Measurements from ENCODE around the gene CPEB3.

CPEB3 gene

GRCh38 chr10:92274071-92274470, 16.8 kb downstream of the CPEB3 start:
- FAIRE-seq: no peak
- no peak for DNase-seq (ENCODE audit: insufficient read length, low spot score)
- no peak for TF ChIP-seq SPI1 (IDR thresholded peaks at IDR 0.05; ENCODE audit: low read depth, low read length)
- no peak for TF ChIP-seq TAF1 (IDR thresholded peaks at IDR 0.05; ENCODE audit: low read depth, low read length)
- no peak for TF ChIP-seq POU2F2 (IDR thresholded peaks at IDR 0.05; ENCODE audit: low read depth, low read length)
- TF ChIP-seq POLR2AphosphoS5 (IDR thresholded peaks at IDR 0.05; ENCODE audit: low read depth, low read length): no peak

- FAIRE-seq (peak; percentile 13), DNase-seq (ENCODE audit: insufficient read length, low spot score) (no peak)
- TF ChIP-seq POU2F2 (IDR thresholded peaks at IDR 0.05; ENCODE audit: low read depth, low read length): no peak
- peak; percentile 52 for TF ChIP-seq SPI1 (IDR thresholded peaks at IDR 0.05; ENCODE audit: low read depth, low read length)
These were observed 22.1 kb downstream of the CPEB3 start for GRCh38 chr10:92268748-92269147.

GRCh38 chr10:92267343-92267742, 23.5 kb downstream of the CPEB3 start:
- no peak for DNase-seq (ENCODE audit: insufficient read length, low spot score)
- no peak for TF ChIP-seq POU2F2 (IDR thresholded peaks at IDR 0.05; ENCODE audit: low read depth, low read length)
- no peak for TF ChIP-seq SPI1 (IDR thresholded peaks at IDR 0.05; ENCODE audit: low read depth, low read length)
- TF ChIP-seq POLR2AphosphoS5 (IDR thresholded peaks at IDR 0.05; ENCODE audit: low read depth, low read length): no peak
- FAIRE-seq: no peak

- TF ChIP-seq SPI1 (IDR thresholded peaks at IDR 0.05; ENCODE audit: low read depth, low read length): peak; percentile 76
- no peak for TF ChIP-seq PAX5 (IDR thresholded peaks at IDR 0.05; ENCODE audit: insufficient read depth, low read length, severe bottlenecking)
- no peak for FAIRE-seq
- DNase-seq (ENCODE audit: insufficient read length, low spot score): no peak
These were observed 25.1 kb downstream of the CPEB3 start for GRCh38 chr10:92265687-92266258.

- DNase-seq (ENCODE audit: insufficient read length, low spot score) (no peak), FAIRE-seq (no peak)
- TF ChIP-seq SPI1 (IDR thresholded peaks at IDR 0.05; ENCODE audit: low read depth, low read length): no peak
- TF ChIP-seq POLR2AphosphoS5 (IDR thresholded peaks at IDR 0.05; ENCODE audit: low read depth, low read length): no peak
- TF ChIP-seq POLR2A (IDR thresholded peaks at IDR 0.05; ENCODE audit: low read depth, low read length): no peak
- TF ChIP-seq POU2F2 (IDR thresholded peaks at IDR 0.05; ENCODE audit: low read depth, low read length): no peak
- no peak for TF ChIP-seq TAF1 (IDR thresholded peaks at IDR 0.05; ENCODE audit: low read depth, low read length)
- no peak for TF ChIP-seq PAX5 (IDR thresholded peaks at IDR 0.05; ENCODE audit: insufficient read depth, low read length, severe bottlenecking)
These were observed 26.6 kb downstream of the CPEB3 start for GRCh38 chr10:92264249-92264648.

- DNase-seq (ENCODE audit: insufficient read length, low spot score): no peak
- no peak for FAIRE-seq
- TF ChIP-seq POU2F2 (IDR thresholded peaks at IDR 0.05; ENCODE audit: low read depth, low read length): no peak
These were observed 27.5 kb downstream of the CPEB3 start for GRCh38 chr10:92263396-92263795.

- FAIRE-seq: no peak
These were observed 42.3 kb downstream of the CPEB3 start for GRCh38 chr10:92248566-92248965.

GRCh38 chr10:92244796-92245195, 46.1 kb downstream of the CPEB3 start:
- FAIRE-seq (peak; percentile 64), DNase-seq (ENCODE audit: insufficient read length, low spot score) (no peak)
- TF ChIP-seq POLR2AphosphoS5 (IDR thresholded peaks at IDR 0.05; ENCODE audit: low read depth, low read length): no peak
- no peak for TF ChIP-seq PAX5 (IDR thresholded peaks at IDR 0.05; ENCODE audit: insufficient read depth, low read length, severe bottlenecking)
- TF ChIP-seq POU2F2 (IDR thresholded peaks at IDR 0.05; ENCODE audit: low read depth, low read length): no peak

More at GRCh38 chr10:92248566-92248965, 42.3 kb downstream of the CPEB3 start:
- DNase-seq (ENCODE audit: insufficient read length, low spot score): no peak
- no peak for TF ChIP-seq POU2F2 (IDR thresholded peaks at IDR 0.05; ENCODE audit: low read depth, low read length)

- TF ChIP-seq POLR2A (IDR thresholded peaks at IDR 0.05; ENCODE audit: low read depth, low read length) (no peak), SPI1 (IDR thresholded peaks at IDR 0.05; ENCODE audit: low read depth, low read length) (peak; percentile 55)
- DNase-seq (ENCODE audit: insufficient read length, low spot score): no peak
- FAIRE-seq: no peak
These were observed 47.8 kb downstream of the CPEB3 start for GRCh38 chr10:92242910-92243671.

- FAIRE-seq (no peak), DNase-seq (ENCODE audit: insufficient read length, low spot score) (no peak)
- TF ChIP-seq PAX5 (IDR thresholded peaks at IDR 0.05; ENCODE audit: insufficient read depth, low read length, severe bottlenecking): no peak
- TF ChIP-seq POU2F2 (IDR thresholded peaks at IDR 0.05; ENCODE audit: low read depth, low read length): no peak
- no peak for TF ChIP-seq TAF1 (IDR thresholded peaks at IDR 0.05; ENCODE audit: low read depth, low read length)
- no peak for TF ChIP-seq POLR2A (IDR thresholded peaks at IDR 0.05; ENCODE audit: low read depth, low read length)
- TF ChIP-seq POLR2AphosphoS5 (IDR thresholded peaks at IDR 0.05; ENCODE audit: low read depth, low read length): no peak
- no peak for TF ChIP-seq SPI1 (IDR thresholded peaks at IDR 0.05; ENCODE audit: low read depth, low read length)
These were observed 48.5 kb downstream of the CPEB3 start for GRCh38 chr10:92242380-92242779.

GRCh38 chr10:92241501-92241900, 49.4 kb downstream of the CPEB3 start:
- FAIRE-seq (no peak), DNase-seq (ENCODE audit: insufficient read length, low spot score) (no peak)
- no peak for TF ChIP-seq TAF1 (IDR thresholded peaks at IDR 0.05; ENCODE audit: low read depth, low read length)
- no peak for TF ChIP-seq POU2F2 (IDR thresholded peaks at IDR 0.05; ENCODE audit: low read depth, low read length)
- no peak for TF ChIP-seq POLR2AphosphoS5 (IDR thresholded peaks at IDR 0.05; ENCODE audit: low read depth, low read length)
- TF ChIP-seq POLR2A (IDR thresholded peaks at IDR 0.05; ENCODE audit: low read depth, low read length): no peak

All from GM12891 (cell line).